ENCODE data around the gene TPRG1L. TPM values are rescaled to one million over a fixed set of nuclear protein-coding genes. Genes with fewer than 3 reads are reported as not detected.

TPRG1L gene
- total RNA-seq, 1 donor from 2014 or later: 47.5 TPM

DNA sequence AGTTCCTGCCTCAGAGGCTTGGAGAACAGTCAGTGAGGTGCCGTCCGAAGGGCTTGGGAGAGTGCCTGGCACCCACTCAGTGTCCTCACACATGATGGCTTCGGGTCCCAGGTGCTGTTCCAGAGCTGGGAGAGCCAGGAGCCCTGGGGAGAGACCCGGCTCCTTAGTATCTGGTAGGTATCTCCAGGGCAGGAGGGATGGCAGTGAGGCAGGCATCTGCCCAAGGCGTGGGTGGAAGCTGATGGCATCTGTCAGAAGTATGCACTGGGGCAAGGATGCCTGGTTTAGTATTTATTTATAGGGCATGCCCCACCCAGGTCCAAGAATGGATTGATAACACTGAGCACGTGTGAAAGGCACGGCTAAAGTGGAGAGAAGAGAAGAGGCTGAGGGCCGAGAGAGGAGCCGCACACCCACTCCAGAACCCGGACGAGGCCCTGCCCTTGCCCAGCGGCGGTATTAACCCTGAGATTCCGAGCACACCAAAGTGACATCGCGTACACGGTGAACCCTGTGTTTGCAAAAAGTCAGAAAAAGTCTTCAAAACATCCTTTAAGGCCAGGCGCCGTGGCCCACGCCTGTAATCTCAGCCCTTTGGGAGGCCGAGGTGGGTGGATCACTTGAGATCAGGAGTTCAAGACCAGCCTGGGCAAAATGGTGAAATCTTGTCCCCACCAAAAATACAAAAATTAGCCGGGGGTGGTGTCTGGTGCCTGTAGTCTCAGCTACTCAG lies 29.9 kb downstream of the TPRG1L start:
- Histone ChIP-seq H3K27me3 (peaks cover 49% of the 10 kb centered on the region), H3K27ac (no peak overlapping the region), H3K4me1 (peaks cover 25% of the 10 kb centered on the region), H3K9me3 (no peaks in the 10 kb centered on the region), H3K4me3 (no peak overlapping the region), H3K36me3 (no peaks in the 10 kb centered on the region)
- ATAC-seq (no peak), DNase-seq (peak; percentile 37)
- no peak for TF ChIP-seq CTCF (IDR thresholded peaks at IDR 0.05)
- intact Hi-C loops (cut with DNase I): no loop called here

DNA sequence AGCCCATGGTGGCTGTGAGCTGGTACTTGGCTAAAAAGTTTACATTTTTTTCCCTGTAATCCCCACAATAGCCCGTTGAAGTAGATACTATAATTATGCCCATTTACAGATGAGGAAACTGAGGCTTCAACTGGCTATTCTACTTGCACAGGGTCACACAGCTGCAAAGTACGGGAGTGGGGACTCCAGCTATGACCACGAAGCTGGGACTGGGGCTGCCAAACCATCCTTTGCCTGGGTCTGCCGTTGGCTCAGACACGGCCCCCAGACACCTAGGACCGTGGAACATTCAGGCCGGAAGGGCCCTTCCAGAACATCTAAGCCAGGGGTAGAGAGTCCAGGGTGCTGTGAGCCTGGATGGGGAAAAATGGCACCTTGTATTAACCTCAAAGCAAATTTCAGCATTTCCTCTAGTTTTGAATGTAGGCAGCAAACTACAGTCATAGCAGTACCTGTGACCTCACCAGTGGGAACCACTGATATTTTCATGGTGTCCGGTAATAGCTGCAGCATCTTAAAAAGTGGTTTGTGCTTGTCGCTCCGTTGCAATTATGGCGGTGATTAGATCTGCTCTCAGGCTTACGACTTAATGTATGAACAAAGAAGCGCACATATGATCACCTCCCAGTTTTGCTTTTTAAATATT lies 31.8 kb downstream of the TPRG1L start:
- Histone ChIP-seq H3K27me3 (peaks cover 37% of the 10 kb centered on the region), H3K4me3 (no peak overlapping the region), H3K9me3 (no peaks in the 10 kb centered on the region), H3K4me1 (peaks cover 10% of the 10 kb centered on the region), H3K27ac (no peak overlapping the region), H3K36me3 (no peaks in the 10 kb centered on the region)
- no peak for TF ChIP-seq CTCF (IDR thresholded peaks at IDR 0.05)
- DNase-seq (peak; percentile 25), ATAC-seq (no peak)
- intact Hi-C loops (cut with DNase I): no loop called here

GRCh38 chr1:3657096-3657475 lies 32.3 kb downstream of the TPRG1L start:
- Histone ChIP-seq H3K27ac (no peak overlapping the region), H3K4me3 (no peak overlapping the region), H3K9me3 (no peaks in the 10 kb centered on the region), H3K36me3 (no peaks in the 10 kb centered on the region), H3K4me1 (peaks cover 5% of the 10 kb centered on the region), H3K27me3 (peaks cover 32% of the 10 kb centered on the region)
- peak; percentile 40 for DNase-seq
- ATAC-seq: no peak
- no peak for TF ChIP-seq CTCF (IDR thresholded peaks at IDR 0.05)
- intact Hi-C loops (cut with DNase I): no loop called here

DNA sequence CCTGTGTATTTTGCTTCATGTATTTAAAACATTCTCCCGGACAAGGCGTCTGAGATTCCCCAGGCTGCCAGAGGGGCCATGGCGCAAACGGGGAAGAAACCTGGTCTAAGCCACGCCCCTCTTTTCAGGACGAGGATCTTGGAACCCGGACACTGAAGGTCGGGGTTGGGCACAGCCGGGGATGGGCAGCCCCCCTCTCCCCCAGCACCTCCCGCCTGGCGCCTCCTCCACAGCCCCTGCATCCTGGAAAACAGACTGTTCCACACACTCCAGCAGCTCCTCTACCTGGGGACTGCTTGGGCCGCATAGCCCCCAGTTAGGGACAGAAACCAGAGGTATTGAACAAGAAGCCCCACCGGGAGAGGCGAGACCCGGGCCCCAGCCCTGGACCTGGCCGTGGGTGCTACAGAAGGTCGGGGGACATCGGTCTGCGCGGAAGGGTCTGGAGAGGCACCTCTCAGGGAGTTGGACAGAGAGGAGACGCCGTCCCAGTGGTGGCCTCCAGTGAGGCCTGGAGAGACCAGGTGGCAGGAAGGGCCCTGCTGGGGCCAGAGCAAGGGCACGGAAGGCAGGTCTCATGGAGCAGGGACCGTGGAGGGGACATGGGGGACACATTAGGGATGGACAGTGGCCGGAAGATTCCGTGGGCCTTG lies 32.9 kb downstream of the TPRG1L start:
- H3K27ac ChIP-seq: no peak overlapping the region
- peak; percentile 20 for ATAC-seq
- no peaks in the 10 kb centered on the region for H3K36me3 ChIP-seq
- intact Hi-C loops (cut with DNase I): no loop called here
- peak; percentile 61 for DNase-seq
- H3K4me3 ChIP-seq: no peak overlapping the region
- no peak for TF ChIP-seq CTCF (IDR thresholded peaks at IDR 0.05)
- peaks cover 3% of the 10 kb centered on the region for H3K4me1 ChIP-seq
- H3K9me3 ChIP-seq: no peaks in the 10 kb centered on the region
- peaks cover 29% of the 10 kb centered on the region for H3K27me3 ChIP-seq

- H3K9me3 ChIP-seq: no peaks in the 10 kb centered on the region
- no peak overlapping the region for H3K27ac ChIP-seq
- TF ChIP-seq CTCF (IDR thresholded peaks at IDR 0.05): no peak
- no peaks in the 10 kb centered on the region for H3K4me1 ChIP-seq
- no peak for DNase-seq
- H3K4me3 ChIP-seq: no peak overlapping the region
- no peaks in the 10 kb centered on the region for H3K36me3 ChIP-seq
- intact Hi-C loops (cut with DNase I): no loop called here
- no peak for ATAC-seq
- H3K27me3 ChIP-seq: peaks cover 25% of the 10 kb centered on the region
These were observed 33.4 kb downstream of the TPRG1L start for GRCh38 chr1:3658231-3658615.

All from upper lobe of right lung (tissue), 1 donor.